HG03159 (cell line): Measurements from ENCODE around the gene UACA.
"Not testable (repeated sequence)": the region's sequence is repeated elsewhere in the genome, so short reads cannot be mapped to it uniquely, and the experiment has no call there.

Experiments
- ATAC-seq: cut with Tn5 transposase; IDR thresholded peaks from one replicate; pipeline ENCODE4 v1.9.1; 2021; ENCODE audit warnings: mild to moderate bottlenecking, moderate library complexity; ENCODE audit not compliant: unreplicated experiment

UACA gene, protein sequence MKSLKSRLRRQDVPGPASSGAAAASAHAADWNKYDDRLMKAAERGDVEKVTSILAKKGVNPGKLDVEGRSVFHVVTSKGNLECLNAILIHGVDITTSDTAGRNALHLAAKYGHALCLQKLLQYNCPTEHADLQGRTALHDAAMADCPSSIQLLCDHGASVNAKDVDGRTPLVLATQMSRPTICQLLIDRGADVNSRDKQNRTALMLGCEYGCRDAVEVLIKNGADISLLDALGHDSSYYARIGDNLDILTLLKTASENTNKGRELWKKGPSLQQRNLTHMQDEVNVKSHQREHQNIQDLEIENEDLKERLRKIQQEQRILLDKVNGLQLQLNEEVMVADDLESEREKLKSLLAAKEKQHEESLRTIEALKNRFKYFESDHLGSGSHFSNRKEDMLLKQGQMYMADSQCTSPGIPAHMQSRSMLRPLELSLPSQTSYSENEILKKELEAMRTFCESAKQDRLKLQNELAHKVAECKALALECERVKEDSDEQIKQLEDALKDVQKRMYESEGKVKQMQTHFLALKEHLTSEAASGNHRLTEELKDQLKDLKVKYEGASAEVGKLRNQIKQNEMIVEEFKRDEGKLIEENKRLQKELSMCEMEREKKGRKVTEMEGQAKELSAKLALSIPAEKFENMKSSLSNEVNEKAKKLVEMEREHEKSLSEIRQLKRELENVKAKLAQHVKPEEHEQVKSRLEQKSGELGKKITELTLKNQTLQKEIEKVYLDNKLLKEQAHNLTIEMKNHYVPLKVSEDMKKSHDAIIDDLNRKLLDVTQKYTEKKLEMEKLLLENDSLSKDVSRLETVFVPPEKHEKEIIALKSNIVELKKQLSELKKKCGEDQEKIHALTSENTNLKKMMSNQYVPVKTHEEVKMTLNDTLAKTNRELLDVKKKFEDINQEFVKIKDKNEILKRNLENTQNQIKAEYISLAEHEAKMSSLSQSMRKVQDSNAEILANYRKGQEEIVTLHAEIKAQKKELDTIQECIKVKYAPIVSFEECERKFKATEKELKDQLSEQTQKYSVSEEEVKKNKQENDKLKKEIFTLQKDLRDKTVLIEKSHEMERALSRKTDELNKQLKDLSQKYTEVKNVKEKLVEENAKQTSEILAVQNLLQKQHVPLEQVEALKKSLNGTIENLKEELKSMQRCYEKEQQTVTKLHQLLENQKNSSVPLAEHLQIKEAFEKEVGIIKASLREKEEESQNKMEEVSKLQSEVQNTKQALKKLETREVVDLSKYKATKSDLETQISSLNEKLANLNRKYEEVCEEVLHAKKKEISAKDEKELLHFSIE (N-terminal part only)

DNA sequence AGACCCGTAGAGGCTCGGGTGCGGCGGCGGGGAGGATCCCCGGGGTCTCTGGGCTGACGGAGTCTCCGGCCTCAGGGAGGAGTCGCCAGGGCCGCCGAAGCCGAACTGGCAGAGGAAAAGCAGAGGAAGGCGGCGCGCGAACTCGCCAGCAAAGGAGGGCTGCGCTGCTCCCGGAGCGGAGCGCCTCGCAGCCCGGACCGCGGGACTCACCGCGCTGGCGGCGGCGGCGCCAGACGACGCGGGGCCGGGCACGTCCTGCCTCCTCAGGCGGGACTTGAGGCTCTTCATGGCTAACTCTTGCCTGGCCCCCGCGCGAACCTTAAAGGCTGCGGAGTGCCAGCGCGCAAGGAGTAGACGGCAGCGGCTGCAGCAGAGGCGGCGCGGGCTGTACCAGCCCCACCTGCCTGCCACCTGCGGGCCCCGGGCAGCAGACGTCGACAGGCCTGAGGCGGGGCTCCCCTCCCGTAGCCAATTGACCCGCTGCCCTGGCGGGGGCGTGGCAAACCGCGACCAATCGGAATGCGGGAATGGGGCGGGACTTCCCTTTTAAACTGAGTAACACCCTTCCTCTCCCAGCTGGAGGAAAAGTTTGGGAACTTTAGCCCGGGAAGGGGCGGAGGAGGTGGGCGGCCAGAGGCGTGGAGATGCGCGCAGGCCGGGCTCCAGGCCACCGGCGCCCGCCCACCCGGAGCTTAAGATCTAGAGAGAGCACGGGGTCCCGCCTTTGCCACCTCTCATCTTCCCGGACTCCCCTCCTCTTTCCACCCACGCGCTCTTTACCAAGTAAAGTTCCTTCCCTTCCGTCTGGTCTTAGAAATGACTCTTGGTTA lies at the start of gene UACA:
Gene UACA, minus strand, starts transcription at position 439 of the 830 bp plus-strand sequence. Its CDS starts 151 bp downstream, at position 288.
- ATAC-seq: peak; percentile 91

- no peak for ATAC-seq
Measured at GRCh38 chr15:70812827-70813364, 49.5 kb upstream of the UACA start.

DNA sequence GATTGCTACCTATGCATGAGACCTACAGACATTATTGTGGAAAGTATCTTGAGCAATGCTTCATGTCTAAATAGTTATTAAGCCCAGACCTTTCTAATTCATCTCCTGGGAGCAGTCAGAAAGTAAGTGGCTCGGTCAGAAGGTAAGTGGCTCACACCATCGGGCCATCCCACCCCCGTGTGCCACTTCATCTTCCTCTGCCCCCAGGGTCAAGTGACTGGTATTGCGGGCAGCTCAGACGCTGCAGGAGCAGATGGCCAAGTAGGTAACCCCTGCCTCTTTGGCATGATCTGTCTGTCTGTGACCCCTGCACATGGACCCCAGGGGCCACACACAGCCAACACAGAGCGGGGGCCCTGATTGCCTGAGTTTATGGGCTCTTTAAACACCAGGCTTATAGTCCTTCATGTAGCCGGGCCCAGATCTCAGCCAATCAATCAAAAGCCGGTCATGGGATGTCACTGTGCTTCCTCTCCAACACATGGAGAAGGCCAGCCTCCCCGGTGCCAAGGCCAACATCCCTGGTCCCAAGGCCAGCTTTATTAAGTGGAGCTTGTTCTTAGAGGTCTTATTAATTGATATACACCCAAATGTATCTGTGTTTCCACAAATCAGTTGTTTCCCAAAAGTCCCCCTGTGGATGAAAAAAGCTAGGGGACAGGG lies 47.7 kb upstream of the UACA start:
- ATAC-seq: no peak

DNA sequence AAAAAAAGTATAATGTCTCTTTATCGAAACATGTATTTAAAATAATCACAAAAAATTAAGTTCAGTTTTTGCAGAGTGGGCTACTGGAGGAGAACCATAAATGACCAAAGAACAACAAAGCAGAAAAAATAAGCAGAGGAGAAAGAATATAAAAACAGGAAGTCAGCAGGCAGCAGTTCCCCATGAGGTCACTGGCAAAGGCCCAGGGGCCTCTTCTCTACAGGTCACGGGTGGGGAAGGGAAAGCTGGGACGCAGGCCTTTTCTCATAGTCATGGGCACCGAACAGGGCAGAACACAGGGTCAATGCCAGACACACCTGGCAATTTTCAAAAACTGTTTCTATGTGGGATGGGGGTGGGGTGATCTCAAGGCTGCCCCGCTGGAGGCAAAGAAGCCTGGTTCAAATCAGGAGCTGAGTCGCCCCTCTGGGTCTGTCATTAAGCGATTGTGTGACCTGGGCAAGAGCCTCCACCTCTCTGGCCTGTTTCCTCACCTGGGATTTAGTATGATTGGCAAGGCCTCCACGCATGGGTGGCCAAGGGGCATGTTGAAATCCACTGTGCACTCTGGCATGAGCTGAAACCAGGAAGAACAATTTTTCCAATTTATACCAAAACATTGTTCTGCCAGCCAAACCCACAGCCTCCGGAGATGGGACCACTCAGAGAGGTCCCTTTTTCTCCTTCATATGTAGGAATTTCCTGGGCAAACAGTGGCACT lies 43.8 kb upstream of the UACA start:
- ATAC-seq: no peak

DNA sequence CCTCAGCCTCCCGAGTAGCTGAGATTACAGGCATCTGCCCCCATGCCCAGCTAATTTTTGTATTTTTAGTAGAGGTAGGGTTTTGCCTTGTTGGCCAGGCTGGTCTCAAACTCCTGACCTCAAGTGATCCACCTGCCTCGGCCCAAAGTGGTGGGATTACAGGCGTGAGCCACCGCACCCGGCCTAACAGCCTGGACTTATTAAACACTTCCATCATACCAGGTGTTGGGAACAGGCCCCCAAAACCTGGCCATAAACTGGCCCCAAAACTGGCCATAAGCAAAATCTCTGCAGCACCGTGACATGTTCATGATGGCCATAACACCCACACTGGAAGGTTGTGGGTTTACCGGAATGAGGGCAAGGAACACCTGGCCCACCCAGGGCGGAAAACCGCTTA lies 41.0 kb upstream of the UACA start:
- ATAC-seq: not testable (repeated sequence)

DNA sequence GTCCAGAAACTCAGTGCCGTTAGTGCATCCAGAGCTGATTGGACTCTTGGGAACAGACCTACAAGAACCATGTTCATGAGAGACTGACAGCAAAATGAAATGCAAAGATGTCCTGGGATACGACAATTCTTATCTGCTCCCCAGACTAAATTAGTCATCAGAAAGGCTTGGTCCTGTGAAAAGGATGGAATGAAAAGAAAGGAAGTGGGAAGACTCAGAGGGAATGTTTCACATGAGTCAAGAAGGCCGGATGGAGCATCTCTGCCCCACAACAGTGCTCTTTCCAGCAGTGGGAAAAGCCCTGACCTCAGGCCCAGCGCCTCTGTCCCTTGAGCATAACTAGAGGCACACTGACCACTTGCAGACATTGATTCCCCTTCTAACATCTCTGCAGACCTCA lies 39.3 kb upstream of the UACA start:
- no peak for ATAC-seq

- no peak for ATAC-seq
Measured at GRCh38 chr15:70801109-70801508, 37.8 kb upstream of the UACA start.

GRCh38 chr15:70799667-70800450 lies 36.5 kb upstream of the UACA start:
- no peak for ATAC-seq

GRCh38 chr15:70797464-70797863 lies 34.1 kb upstream of the UACA start:
- no peak for ATAC-seq

DNA sequence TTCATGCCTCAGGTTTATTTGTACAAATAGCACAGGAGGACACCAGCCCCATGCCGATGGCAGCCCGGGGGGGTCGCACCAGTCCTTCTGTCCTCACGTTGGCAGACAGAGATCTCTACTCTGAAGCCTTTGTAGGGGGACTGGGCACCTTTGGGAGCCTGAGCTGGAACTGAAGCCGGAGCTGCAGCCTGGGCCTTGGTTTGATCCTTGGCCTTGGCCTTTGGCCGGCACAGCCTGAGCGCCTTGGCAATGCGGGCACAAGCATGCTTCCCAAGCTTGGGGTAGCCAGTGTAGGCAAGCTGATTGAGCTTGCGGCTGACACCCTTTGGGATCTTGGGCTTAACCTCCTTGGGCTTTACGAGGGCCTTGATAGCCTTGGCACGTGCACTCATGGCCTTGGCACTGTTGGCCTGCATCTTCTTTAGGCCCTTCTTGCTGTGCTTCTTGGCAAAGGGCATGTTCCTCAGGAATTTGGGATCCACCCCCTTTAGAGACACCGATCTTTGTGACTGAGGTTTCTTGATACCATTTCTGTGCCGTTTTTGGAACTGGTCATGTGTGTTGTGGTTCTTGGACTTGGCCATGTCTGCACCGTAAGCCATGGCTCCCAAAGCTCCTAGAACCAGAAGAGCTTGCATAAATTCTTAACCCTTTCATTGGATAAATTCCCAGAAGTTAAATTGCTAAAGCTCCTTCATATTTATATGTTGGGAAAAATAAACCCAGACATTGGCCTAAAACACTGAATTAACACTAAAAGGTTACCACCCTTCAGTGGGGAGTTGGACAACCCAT lies 33.4 kb upstream of the UACA start:
- no peak for ATAC-seq

DNA sequence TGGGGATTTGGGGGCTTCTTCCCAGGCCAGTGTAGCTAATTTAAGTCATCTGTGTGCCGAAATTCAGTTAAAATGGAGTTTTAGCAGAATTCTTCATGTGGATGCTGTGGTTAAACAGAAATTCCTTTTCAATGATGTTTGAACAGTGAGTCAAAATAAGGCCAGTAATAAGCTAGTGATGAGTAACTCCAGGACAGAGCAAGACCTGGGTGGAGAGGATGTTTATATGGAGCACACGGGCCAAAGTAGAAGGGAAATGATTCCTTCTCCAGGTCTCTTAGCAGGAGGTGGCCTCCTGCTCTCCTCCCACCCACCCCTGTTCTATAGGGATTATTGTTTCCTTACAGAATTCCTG lies 31.9 kb upstream of the UACA start:
- ATAC-seq: no peak

DNA sequence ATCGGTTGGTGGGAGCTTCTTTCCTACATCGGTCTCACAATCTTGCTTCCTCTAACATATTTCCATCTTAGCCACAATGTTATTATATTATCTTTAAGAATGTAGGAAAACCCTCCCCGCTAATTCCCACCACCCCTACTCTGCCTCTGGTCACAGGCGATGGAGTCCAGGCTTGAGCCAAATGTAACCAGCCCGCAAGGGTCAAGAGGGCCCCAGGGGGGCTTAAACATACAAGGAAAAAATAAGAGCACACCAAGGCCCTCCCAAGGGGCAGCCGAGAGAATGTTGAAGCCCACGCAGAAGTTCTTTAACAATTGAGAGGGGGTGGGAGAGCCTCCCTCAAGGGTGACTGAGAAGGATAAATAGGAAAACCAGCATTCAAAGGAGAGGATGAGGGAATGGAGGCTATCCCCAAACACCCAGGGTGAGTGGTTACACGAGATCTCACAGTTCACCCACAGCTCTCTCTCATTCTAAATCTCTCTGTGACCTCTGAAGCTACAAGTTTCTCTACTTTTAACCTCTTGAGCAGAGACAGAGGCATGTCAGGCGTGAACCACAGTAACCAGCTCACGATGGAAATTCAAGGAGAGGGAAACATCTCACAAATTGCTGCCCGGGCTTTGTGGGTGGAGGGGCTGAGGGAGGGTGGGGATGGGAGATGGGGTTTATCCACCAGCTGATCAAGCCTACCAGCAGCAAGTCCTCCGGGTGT lies 31.4 kb upstream of the UACA start:
- no peak for ATAC-seq

DNA sequence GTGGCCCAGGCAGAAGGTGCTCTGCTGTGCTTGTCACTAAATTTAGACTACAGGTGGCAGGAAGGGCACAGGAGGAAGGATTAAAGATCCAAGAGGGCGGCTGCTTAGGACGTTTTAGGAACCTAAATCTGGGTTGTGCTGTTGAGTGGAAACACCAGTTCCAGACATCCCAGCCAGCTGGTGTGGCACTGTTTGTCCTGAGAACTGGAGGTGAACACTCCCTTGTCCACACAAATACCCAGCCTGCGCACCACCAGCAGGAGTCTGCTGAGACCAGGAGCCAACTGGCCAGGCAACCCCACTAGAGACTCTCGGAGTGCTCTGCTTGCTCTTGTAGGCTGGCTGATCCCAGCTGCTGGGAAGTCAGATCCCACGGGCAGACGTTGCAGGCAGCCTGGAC lies 30.3 kb upstream of the UACA start:
- ATAC-seq: no peak

DNA sequence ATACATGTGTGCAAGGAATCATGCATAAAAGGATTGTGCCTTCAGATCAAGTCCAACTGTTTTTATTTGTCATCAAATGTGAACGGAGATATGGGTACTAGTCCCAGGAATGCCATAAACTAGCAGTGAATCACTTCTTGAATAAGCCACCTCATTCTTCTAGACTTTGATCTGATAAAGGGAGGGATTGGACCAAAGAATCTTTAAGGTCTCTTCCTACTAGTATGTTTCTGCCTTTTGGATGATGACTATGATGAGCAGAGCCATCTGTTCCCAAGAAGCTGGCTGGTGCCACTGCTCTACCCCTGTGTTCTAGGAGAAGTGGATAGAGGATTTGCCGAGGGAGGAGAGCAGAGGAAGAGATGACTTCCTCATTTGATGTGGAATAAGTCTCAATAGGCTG lies 28.8 kb upstream of the UACA start:
- no peak for ATAC-seq

GRCh38 chr15:70791259-70791658 lies 27.9 kb upstream of the UACA start:
- ATAC-seq: no peak

GRCh38 chr15:70789213-70789612 lies 25.9 kb upstream of the UACA start:
- no peak for ATAC-seq
